GM19099 (cell line): ENCODE data around the gene PHF1.
A peak's percentile ranks its signal among the peaks of the same experiment; 100 is the strongest.

Source experiments
- POLR2A ChIP-seq: IDR thresholded peaks from 3 replicates; pipeline ENCODE4 v1.6.1; 2011; ENCODE audit warnings: low read depth; ENCODE audit not compliant: insufficient read length; ENCODE audit errors: extremely low read depth

Gene PHF1

GRCh38 chr6:33410711-33411631, at the start of gene PHF1:
PHF1 (plus strand) TSS chr6:33411014; CDS start chr6:33412264, 1,250 bp downstream.
- peak; percentile 56 for TF ChIP-seq POLR2A

- TF ChIP-seq POLR2A: no peak
Observed at GRCh38 chr6:33367009-33367714, 43.7 kb upstream of the PHF1 start.

GRCh38 chr6:33372526-33373123, 38.2 kb upstream of the PHF1 start:
- TF ChIP-seq POLR2A: no peak

DNA sequence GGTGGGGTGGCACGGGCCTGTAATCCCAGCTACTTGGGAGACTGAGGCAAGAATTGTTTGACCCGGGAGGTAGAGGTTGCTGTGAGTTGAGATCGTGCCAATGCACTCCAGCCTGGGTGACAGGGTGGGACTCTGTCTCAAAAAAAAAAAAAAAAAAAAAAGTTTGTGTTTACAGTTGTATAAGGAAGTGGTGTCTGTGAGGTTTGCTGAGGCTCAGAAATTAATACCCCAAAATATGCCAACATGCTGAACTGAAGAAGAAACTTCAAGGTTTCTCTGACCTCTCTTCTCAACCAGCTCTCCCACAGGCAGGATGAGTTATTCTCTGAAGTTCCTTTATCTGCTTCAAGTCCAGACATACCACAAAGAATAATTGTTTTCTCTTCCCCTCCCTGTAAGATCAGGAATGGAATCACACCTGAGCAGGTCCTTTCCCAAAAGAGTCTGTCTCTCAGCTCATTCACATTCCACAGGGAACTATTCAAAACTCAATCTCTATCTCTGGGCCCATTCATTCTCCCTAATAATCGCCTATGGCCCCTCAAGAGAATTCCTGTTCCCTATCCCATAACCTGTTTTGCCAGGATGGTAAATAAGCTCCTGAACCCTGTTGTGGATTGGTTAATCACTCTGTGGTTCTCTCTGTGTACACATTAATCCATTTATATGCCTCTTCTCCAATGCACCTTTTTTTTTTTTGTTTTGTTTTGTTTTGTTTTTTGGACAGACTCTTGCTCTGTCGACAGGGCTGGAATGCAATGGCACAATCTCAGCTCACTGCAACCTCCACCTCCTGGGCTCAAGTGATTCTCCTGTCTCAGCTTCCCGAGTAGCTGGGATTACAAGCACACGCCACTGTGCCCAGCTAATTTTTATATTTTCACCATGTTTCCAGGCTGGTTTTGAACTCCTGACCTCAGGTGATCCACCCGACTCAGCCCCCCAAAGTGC, 36.6 kb upstream of the PHF1 start:
- no peak for TF ChIP-seq POLR2A

DNA sequence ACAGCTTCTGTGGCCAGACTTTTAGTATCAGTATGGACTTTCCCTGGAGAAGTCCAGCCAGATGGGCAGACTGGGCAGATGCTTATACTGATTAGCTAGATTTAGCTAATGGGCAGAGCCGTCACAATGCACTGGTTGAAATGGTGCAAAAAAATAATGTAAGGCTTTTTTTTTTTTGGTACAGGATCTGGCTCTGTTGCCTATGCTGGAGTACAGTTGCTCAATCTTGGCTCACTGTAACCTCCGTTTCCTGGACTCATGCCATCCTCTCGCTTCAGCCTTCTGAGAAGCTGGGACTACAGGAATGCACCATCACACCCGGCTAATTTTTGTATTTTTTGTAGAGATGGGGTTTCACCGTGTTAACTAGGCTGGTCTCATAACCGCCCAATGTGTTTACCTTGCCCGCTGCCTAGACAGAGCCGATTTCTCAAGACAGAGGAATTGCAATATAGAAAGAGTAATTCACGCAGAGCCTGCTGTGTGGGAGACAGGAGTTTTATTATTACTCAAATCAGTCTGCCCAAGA, 35.6 kb upstream of the PHF1 start:
- TF ChIP-seq POLR2A: no peak

DNA sequence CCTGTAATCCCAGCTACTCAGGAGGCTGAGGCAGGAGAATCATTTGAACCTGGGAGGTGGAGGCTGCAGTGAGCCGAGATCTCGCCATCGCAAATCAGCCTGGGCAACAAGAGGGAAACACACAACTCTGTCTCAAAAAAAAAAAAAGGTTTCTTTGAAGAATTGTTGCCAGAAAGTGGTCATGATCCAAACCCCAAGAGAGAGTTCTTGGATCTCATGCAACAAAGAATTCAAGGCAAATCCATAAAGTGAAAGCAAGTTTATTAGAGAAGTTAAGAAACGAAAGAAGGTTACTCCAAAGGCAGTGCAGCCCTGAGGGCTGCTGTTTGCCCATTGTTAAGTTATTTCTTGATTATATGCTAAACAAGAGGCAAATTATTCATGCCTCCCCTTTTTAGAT, 33.6 kb upstream of the PHF1 start:
- no peak for TF ChIP-seq POLR2A

DNA sequence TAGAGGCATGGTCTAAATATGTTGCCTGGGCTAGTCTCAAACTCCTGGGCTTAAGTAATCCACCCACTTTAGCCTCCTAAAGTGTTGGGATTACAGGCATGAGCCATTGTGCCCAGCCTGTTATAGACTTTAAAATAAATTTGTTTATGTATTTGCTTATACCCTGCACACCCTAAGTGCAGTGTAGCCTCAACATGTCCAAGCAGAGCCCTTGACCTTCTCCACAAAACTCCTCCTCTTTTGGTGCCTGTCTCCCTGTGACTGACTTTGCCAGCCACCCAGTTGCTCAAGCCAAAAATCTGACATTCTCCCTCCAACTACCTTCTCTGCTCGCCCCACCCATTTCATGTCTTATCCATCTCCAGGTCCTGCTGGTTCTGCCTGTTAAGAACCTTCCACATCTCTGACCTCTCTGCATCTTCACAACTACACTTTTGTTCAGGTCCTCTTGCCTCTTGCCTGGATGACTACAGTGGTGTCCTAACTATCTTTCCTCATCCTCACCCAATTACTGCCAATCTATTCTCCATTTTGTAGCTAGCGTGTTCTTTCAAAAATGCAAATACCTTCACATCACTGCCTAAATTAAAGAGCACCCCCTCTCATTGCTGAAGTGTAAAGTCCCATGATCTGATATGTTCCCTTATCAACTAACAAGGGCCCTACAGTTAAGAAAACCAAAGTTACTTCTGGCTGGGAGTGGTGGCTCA, 30.4 kb upstream of the PHF1 start:
- no peak for TF ChIP-seq POLR2A

DNA sequence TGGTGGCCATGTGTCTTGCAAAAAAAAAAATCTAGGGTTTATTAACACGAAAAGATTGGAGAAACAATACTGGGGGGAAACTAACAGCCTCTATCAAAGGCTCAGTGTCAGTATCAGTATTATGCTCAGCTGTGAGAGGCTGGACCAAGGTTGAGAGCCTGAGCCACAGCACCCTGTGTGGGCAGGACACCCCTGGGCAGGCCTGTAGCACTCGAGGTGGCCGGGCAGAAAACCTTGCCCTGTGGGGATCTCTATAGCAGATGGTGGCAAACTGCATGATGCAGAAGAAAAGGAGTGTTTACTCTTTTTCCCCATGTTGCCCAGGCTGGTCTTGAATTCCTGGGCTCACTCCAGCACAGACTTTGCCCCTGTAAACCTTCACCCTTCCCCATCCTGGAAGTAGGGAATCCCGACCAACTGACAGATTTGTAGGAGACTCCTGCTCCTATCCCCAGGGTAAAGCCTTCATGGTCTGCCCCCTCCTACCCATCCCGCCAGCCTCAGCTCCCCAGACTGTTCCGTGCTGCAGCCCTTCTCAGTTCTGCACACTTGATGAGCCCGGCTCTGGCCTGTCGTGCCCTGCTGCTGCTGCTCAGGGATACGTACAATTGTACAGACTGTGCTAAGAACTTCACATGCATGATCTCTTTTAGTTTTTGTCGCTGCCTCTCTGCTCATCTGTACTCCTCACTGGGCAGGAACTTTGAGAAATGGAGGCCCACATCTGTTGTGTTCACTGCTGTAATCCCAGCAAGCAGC, 27.2 kb upstream of the PHF1 start:
- no peak for TF ChIP-seq POLR2A

DNA sequence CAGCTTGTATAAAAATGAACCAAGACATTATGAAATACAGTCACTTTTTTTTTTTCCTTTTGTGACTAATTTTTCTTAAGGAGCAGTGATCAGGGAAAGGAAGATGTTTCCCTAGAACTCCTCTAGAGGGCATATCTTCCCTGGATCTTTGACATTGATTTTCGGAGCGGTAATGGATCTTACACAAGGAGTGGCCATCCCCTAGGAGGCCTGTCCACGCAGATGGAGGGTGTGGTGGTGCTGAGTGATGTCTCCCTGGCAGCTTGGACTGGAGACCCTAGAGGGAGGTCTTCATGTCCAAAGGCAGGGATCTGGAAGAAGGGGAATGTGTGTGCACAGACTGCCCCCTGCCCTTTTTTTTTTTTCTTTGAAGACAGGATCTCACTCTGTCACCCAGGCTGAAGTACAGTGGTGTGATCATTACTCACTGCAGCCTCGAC, 26.2 kb upstream of the PHF1 start:
- TF ChIP-seq POLR2A: no peak

- no peak for TF ChIP-seq POLR2A
Observed at GRCh38 chr6:33390173-33390572, 20.6 kb upstream of the PHF1 start.

- no peak for TF ChIP-seq POLR2A
Observed at GRCh38 chr6:33390767-33391277, 20.0 kb upstream of the PHF1 start.

GRCh38 chr6:33391278-33391921, 19.4 kb upstream of the PHF1 start, which contains the start of gene KIFC1:
KIFC1 (plus strand) TSS chr6:33391823; CDS start chr6:33391986, 163 bp downstream.
- TF ChIP-seq POLR2A: peak; percentile 74
